ENCODE results near the gene RXRB. TPM values are rescaled to one million over a fixed set of nuclear protein-coding genes. Genes with fewer than 3 reads are reported as not detected.
A peak's percentile ranks its signal among the peaks of the same experiment; 100 is the strongest.

Gene RXRB
- 23.2 to 32.4 TPM (median 25.7 TPM) in 3 replicates for polyA plus RNA-seq
- polyA plus RNA-seq (2011; ENCODE audit: low read depth) = 4.9 TPM
- polyA plus RNA-seq (2011; cell fraction: cytosol; rRNA removed) = 14.6 and 15.3 TPM in 2 replicates
- 62.1 and 65.8 TPM in 2 replicates for polyA plus RNA-seq (2011; cell fraction: nucleus; rRNA removed)
- polyA plus RNA-seq (2012; ENCODE audit: low replicate concordance) = 22.3 and 24.5 TPM in 2 replicates
- 30.8 to 33.3 TPM (median 32.9 TPM) in 3 replicates for polyA minus RNA-seq
- 16.5 TPM for polyA minus RNA-seq (2011; cell fraction: cytosol; rRNA and poly(A)+ RNA removed)
- 17.1 and 19.2 TPM in 2 replicates for polyA minus RNA-seq (2011; cell fraction: nucleus; rRNA and poly(A)+ RNA removed)

- Histone ChIP-seq H2AFZ (ENCODE audit: control insufficient read depth, low read length) (peak within 1 kb of the TSS; percentile 97), H4K20me1 (ENCODE audit: control insufficient read depth, extremely low read depth, insufficient read depth, low read length) (peaks cover 3% of the 10 kb centered on the region), H3K79me2 (ENCODE audit: control insufficient read depth, insufficient read depth, low read length) (peaks cover 38% of the 10 kb centered on the region), H3K27me3 (ENCODE audit: control insufficient read depth, extremely low read depth, insufficient read depth, low read length) (no peaks in the 10 kb centered on the region), H3K27ac (ENCODE audit: control insufficient read depth, insufficient read depth, low read length) (peak within 1 kb of the TSS; percentile 99), H3K4me3 (ENCODE audit: control insufficient read depth in 2 of 3, extremely low read depth in 1 of 3, insufficient read depth in 2 of 3, low read depth in 1 of 3, low read length in 3 of 3) (peak within 1 kb of the TSS; percentile 85 to 99 (median 88)), H3K4me1 (ENCODE audit: control insufficient read depth, extremely low read depth, insufficient read depth, low read length) (peaks cover 32% of the 10 kb centered on the region), H3K4me2 (ENCODE audit: control insufficient read depth, extremely low read depth, insufficient read depth, low read depth, low read length) (peak within 1 kb of the TSS; percentile 100), H3K9me3 (ENCODE audit: control insufficient read depth, low read depth, low read length) (no peaks in the 10 kb centered on the region), H3K9ac (ENCODE audit: control insufficient read depth, extremely low read depth, insufficient read depth, low read length) (peak within 1 kb of the TSS; percentile 95), H3K9me1 (ENCODE audit: control insufficient read depth, extremely low read depth, insufficient read depth, low read length) (peaks cover 7% of the 10 kb centered on the region), H3K36me3 (ENCODE audit: control insufficient read depth in 2 of 2, extremely low read depth in 1 of 2, insufficient read depth in 2 of 2, low read length in 2 of 2) (peaks cover 27 to 37% of the 10 kb centered on the region in 2 experiments)
- TF ChIP-seq CTCF (optimal IDR thresholded peaks at IDR 0.05 in 1 of 3, IDR thresholded peaks at IDR 0.05 in 1 of 3, conservative IDR thresholded peaks at IDR 0.05 in 1 of 3; ENCODE audit: extremely low read depth in 1 of 3, insufficient read depth in 2 of 3, low read length in 3 of 3) = no peak
- no peak for TF ChIP-seq EZH2 (IDR thresholded peaks at IDR 0.05; ENCODE audit: low read length)
- FAIRE-seq (peak; percentile 23), DNase-seq (ENCODE audit: low read depth, low spot score) (peak; percentile 91)
- dilution Hi-C loops (cut with MboI; ENCODE audit: extremely low pct_ligation_motif_present, low sequenced_read_pairs) = no loop called here
Measured at GRCh38 chr6:33200219-33201146, at the start of gene RXRB, which contains the start of gene SLC39A7. Gene RXRB (minus strand): TSS chr6:33200665. CDS start chr6:33200476, 189 bp downstream. Gene SLC39A7 (plus strand): TSS chr6:33200867. CDS start chr6:33201246, 379 bp downstream.

DNA sequence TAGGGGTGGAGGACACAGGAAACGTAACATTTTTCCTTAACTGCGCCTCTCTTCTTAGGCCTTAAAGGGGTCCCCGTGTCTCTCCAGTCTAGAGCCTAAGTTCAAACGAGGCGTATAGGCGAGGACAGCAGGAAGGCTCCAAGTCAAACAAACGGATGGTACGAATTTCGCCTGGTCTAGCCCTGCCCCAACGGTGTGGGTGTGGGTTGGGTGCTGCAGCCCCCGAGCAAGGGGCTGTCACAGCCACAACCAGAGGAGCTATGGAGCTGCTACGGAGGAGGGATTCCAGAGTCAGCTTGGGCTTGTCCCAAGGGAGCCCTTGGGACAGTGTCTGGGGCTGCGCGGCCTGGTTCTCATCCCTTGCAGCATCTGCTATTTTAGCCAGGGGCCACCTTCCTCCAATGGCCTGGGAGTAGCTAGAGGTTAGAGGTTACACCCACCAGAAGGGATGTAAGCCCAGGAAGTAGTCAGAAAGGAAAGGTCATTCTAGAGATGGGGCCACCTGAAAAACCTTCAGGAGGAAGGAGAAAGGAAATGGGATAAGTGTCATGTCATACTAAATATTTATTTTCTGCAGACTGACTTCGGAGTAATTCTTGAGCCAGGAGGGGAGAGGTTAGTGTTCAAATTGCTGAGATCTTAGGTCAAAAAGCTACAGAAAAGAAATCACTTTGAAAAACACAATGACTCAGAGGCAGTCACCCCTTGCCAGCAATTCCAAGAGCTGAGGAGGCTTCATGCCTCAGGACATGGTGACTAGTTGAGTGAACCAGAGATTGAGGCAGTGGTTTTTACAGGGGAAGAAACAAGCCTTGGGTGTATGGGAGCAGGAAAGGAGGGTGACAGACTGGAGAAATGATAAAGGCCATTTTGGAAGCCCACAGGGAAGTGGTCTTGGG is 49.5 kb upstream of the RXRB start:
- no peaks in the 10 kb centered on the region for H3K27me3 ChIP-seq (ENCODE audit: control insufficient read depth, extremely low read depth, insufficient read depth, low read length)
- H2AFZ ChIP-seq (ENCODE audit: control insufficient read depth, low read length) = peak overlapping the region; percentile 91
- FAIRE-seq = peak; percentile 85
- dilution Hi-C loops (cut with MboI; ENCODE audit: extremely low pct_ligation_motif_present, low sequenced_read_pairs) = no loop called here
- H3K9me1 ChIP-seq (ENCODE audit: control insufficient read depth, extremely low read depth, insufficient read depth, low read length) = no peaks in the 10 kb centered on the region
- peak overlapping the region; percentile 88 for H3K9ac ChIP-seq (ENCODE audit: control insufficient read depth, extremely low read depth, insufficient read depth, low read length)
- no peak for DNase-seq (ENCODE audit: low read depth, low spot score)
- H3K9me3 ChIP-seq (ENCODE audit: control insufficient read depth, low read depth, low read length) = no peaks in the 10 kb centered on the region
- peak overlapping the region; percentile 100 for H3K4me2 ChIP-seq (ENCODE audit: control insufficient read depth, extremely low read depth, insufficient read depth, low read depth, low read length)
- H3K4me3 ChIP-seq (ENCODE audit: control insufficient read depth in 2 of 3, extremely low read depth in 1 of 3, insufficient read depth in 2 of 3, low read depth in 1 of 3, low read length in 3 of 3) = peak overlapping the region; percentile 53 to 84 (median 59)
- no peaks in the 10 kb centered on the region for H3K79me2 ChIP-seq (ENCODE audit: control insufficient read depth, insufficient read depth, low read length)
- H3K4me1 ChIP-seq (ENCODE audit: control insufficient read depth, extremely low read depth, insufficient read depth, low read length) = peaks cover 33% of the 10 kb centered on the region
- TF ChIP-seq CTCF (optimal IDR thresholded peaks at IDR 0.05 in 1 of 3, IDR thresholded peaks at IDR 0.05 in 1 of 3, conservative IDR thresholded peaks at IDR 0.05 in 1 of 3; ENCODE audit: extremely low read depth in 1 of 3, insufficient read depth in 2 of 3, low read length in 3 of 3) (no peak), EZH2 (IDR thresholded peaks at IDR 0.05; ENCODE audit: low read length) (no peak)
- H3K36me3 ChIP-seq (ENCODE audit: control insufficient read depth in 2 of 2, extremely low read depth in 1 of 2, insufficient read depth in 2 of 2, low read length in 2 of 2) = peaks cover 0 to 10% of the 10 kb centered on the region in 2 experiments
- H4K20me1 ChIP-seq (ENCODE audit: control insufficient read depth, extremely low read depth, insufficient read depth, low read length) = no peaks in the 10 kb centered on the region
- H3K27ac ChIP-seq (ENCODE audit: control insufficient read depth, insufficient read depth, low read length) = peak overlapping the region; percentile 96

Data from keratinocyte (primary cell).